Activated naive CD8-positive, alpha-beta T cell treated with anti-CD3 and anti-CD28 coated beads, Interleukin-2, amount 50 U/mL, for 16 hours (primary cell): ENCODE measurements around the gene GOSR1.
"Not testable (repeated sequence)": the region's sequence is repeated elsewhere in the genome, so short reads cannot be mapped to it uniquely, and the experiment has no call there.

ENCODE experiments used
- DNase-seq: peaks from one replicate; pipeline ENCODE4 v3.0.0-alpha.2; 2020; ENCODE audit warnings: low read depth, low spot score

The GOSR1 gene

DNA sequence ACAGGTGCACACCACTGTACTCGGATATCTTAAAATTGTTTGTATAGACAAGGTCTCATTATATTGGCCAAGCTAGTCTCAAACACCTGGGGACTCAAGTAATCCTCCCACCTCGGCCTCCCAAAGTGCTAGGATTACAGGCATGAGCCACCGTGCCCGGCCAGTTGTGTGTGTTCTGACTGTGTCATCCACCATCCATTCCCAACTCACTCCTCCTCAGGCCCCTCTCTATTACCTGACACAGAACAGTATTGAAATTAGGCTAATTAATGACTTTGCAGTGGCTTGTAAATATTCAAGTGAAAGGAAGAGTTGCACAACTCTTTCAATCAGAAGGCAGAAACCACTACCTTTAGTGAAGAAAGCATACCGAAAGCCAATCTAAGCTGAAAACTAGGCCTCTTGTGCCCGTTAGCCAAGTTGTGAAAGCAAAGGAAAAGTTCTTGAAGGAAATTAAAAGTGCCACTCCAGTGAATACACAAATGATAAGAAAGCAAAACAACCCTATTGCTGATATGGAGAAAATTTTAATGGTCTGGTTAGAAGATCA lies 28.7 kb downstream of the GOSR1 start:
- DNase-seq, result no peak

DNA sequence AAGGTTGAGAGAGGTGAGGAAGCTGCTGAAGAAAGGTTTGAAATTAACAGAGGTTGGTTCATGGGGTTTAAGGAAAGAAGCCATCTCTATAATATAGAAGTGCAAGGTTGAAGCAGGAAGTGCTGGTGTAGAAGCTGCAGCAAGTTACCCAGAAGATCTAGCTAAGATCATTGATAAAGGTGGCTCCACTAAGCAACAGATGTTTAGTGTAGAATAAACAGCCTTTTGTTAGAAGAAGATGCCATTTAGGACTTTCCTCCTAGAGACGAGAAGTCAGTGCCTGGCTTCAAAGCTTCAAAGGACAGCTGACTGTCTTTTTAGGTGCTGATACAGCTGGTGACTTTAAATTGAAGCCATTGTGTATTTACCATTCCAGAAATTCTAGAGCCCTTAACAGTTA lies 29.3 kb downstream of the GOSR1 start:
- no peak for DNase-seq

DNA sequence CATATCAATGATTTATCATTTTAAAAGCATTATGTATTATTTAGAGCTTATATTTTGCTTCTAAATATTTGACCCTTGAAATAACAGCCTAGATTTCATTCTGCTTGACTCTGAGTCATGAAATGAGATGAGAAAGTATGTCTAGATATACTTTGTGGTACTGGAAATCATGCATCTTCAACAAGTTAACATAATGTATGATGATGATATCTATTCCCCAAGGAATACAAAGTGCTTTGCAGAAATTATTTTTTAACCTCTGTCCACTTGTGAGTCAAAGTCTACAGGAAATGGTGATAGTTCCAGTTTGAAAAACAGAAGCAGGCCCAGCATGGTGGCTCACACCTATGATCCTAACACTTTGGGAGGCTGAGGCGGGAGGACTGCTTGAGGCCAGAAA lies 36.1 kb downstream of the GOSR1 start:
- no peak for DNase-seq

DNA sequence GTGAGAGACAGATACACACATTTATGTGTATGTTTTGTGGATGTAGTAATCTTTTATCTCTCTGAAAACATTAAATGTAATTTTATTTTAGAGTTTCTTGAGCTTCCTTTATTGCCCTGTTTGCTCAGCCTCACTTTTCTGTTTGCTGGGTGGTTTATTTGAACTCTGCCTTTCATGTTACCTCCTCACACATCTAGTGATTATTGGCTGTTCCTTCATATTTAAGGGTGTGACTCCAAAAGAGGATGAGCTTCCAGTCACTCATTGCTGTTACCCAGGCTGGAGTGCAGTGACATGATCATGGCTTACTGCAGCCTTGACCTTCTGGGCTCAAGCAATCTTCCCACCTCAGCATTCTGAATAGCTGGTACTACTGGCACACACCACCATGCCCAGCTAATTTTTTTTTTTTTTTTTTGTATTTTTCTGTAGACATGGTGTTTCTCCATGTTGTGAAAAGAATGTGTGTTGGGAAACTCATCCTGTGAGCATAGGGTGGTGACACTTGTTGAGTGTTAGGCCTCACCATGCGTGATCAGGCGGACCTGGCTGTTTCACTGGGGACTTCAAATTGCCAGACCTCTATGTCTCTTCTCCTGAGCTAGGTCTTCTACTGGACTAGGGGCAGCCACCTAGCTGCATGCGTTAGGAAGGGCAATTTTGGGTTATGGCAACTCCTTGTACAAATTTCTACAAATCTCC lies 37.8 kb downstream of the GOSR1 start:
- no peak for DNase-seq

DNA sequence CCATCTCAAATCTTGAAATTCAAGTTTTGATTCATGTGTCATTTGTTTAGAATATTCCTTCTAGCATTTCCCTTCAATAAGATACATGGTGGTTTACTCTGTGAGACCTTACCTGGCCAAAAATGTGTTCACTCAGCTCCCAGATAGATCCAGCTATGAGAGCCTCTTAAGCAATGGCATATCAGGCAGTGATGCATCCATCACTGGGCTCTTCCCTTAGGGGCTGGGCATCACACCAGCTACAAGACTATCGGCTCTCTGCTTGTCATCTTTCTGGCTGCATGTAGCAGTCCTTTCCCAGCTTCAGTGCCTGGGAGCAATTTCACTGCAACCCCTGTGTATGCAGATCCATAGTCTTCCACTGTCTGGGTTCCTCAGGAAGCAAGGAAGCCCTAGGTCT lies 40.6 kb downstream of the GOSR1 start:
- no peak for DNase-seq

GRCh38 chr17:30519166-30519565 lies 42.0 kb downstream of the GOSR1 start:
- no peak for DNase-seq

DNA sequence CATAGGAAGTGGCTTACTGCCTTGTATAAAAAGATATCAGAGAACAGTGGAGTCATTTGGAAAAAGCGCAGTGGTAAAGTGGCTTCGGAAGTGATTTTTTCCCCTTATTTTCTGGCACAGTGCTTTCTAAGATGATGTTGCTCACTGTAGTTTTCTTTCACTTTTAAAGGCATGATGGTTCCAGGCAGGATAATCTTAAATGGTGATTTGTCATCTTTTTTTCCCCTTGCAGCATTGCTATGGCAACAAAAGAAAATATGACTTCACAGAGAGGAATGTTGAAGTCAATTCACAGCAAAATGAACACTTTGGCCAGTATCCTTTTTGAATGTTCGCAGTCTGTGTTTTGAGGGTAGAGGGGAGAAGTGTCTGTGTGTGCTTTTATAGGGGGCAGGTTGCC lies 42.5 kb downstream of the GOSR1 start:
- no peak for DNase-seq

DNA sequence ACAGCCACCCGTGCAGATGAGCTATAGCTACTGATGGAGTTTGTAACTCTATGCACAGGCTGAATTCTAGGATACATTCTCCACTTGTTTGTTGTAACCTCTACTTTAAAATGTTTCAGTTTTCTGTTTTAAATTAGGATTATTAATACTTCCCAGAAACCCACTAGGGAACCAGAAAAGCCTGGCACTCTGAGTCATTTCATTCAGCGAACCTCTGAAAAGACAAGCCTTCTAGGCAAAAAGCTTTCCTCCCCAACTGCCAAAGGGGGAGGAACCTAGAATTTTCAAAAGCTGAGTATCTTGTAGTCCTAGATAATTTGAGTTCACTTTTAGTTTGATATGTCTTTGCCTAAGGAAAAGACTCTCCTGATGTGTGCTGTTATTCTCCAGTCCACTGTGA lies 43.2 kb downstream of the GOSR1 start:
- DNase-seq, result no peak

GRCh38 chr17:30520882-30521281 lies 43.7 kb downstream of the GOSR1 start:
- DNase-seq, result no peak

GRCh38 chr17:30521766-30522165 lies 44.6 kb downstream of the GOSR1 start:
- DNase-seq, result no peak

DNA sequence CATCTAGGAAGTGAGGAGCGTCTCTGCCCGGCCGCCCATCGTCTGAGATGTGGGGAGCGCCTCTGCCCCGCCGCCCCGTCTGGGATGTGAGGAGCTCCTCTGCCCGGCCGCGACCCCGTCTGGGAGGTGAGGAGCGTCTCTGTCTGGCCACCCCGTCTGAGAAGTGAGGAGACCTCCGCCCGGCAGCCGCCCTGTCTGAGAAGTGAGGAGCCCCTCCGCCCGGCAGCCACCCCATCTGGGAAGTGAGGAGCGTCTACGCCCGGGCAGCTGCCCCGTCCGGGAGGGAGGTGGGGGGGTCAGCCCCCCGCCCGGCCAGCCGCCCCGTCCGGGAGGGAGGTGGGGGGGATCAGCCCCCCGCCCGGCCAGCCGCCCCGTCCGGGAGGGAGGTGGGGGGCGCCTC lies 46.0 kb downstream of the GOSR1 start:
- not testable (repeated sequence) for DNase-seq

GRCh38 chr17:30524847-30525246 lies 47.6 kb downstream of the GOSR1 start:
- no peak for DNase-seq

DNA sequence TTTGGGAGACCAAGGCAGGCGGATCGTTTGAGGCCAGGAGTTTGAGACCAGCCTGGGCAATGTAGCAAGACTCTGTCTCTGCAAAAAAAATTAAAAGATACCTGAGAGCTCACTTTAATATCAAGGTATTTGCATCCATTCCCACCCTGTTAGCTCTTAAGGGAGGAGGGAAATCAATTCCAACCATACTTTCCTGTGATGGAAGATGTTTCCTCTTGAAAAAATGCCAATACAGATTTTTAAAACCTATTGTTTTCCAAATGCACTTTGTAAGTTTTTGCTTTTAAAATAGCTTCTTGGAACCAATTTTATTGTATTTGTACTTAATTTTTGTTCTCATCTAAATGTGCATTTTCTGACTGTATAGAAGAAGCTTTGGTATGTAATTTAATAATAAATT lies 49.2 kb downstream of the GOSR1 start:
- no peak for DNase-seq

DNA sequence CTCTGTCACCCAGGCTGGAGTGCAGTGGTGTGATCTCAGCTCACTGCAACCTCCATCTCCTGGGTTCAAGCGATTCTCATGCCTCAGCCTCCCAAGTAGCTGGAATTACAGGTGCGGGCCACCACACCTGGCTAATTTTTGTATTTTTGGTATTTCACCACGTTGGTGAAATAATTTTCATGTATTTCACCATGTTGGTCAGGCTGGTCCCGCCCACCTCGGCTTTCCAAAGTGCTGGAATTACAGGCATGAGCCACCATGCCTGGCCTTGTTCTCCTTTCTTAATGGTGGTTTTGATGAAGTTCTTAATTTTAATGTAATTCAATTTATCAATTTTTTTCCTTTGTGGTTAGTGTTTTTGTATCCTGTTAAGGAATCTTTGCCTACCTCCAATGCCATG lies 51.5 kb downstream of the GOSR1 start:
- not testable (repeated sequence) for DNase-seq

GRCh38 chr17:30530346-30531025 lies 53.3 kb downstream of the GOSR1 start:
- no peak for DNase-seq

DNA sequence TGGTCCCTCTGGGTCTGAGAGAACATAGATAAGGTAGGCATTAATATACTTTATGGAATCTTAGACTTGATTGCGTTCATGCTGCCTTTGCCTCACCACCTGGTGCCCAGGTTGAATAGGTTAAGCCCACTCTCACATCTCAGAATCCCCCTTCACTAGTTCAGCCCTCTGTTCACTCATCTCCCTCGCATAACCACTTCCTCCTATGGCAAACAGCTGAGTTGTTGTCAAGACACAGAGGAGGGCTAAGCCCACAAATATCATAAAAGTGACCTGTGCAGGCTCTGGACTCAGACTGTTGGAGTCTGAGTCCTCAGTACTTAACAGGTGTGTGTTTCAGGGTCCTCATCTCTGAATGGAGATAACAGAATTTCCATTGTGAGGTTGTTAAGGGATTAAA lies 55.7 kb downstream of the GOSR1 start:
- no peak for DNase-seq

GRCh38 chr17:30534298-30534697 lies 57.1 kb downstream of the GOSR1 start:
- DNase-seq, result no peak

DNA sequence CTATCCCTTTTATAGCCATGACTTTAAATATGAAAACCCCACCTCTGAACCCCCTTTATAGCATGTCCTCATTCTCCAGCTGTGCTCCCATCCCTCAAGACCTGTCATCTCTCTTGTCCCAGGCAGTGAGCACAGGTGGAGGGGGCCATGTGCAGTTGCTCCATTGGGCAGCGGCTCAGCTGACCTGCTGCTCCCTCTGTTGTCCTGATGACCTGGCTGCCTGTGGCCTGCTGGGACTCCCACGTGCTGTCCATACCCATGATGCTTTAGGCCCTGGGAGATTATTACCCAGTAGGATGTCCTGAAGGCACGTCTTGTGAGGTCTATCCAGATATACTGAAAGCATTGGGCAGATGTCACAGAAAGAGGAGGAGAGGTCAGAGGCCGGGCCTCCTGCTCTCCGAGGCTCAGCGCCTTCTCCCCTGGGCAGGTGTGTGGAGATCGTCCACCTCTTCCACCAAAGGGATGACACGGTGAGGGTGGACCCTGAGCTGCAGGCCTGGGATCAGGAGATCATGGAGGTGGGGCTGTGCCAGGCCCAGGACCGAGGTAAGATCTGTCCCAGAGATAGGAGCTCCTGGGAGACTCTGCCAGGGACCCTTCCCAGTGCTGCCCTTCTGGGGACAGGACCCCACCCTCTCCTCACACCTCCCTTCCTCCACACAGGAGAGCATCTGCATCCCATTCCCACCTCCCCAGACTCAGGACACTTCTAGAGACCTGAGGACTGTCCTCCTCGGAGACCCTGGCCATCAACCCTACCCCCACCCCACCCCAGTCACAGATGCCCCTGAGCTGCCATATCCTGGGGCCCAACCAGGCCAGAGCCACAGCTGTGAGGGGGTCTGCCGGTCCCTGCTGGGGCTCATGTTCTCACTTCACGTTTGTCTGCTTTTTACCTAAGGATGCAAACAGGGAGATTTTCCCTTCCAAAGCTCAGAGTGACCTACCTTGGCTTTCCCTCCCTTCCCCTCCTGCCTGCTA lies 58.0 kb downstream of the GOSR1 start:
- no peak for DNase-seq

- DNase-seq, result not testable (repeated sequence)
Measured at GRCh38 chr17:30536846-30537245, 59.6 kb downstream of the GOSR1 start.

GRCh38 chr17:30537667-30538066 lies 60.5 kb downstream of the GOSR1 start:
- not testable (repeated sequence) for DNase-seq

DNA sequence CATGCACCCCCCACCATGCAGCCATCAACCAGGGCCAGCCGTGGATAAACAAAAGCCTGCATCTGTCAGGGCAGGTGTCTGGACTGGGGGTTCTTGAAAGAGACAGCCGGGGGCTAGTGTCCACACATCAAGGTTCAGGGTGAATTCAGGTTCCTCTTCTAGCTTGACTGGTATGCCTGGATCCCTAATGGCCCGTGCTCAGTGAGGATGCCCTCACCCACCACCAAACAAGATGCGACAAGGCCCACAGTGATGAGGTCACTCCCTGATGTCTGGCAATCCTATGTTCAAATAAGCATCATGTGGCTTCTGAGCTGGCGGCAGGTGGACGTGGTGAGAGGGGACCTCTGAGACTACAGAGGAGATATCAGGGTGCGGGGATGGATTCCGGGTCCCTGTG lies 64.6 kb downstream of the GOSR1 start:
- no peak for DNase-seq

DNA sequence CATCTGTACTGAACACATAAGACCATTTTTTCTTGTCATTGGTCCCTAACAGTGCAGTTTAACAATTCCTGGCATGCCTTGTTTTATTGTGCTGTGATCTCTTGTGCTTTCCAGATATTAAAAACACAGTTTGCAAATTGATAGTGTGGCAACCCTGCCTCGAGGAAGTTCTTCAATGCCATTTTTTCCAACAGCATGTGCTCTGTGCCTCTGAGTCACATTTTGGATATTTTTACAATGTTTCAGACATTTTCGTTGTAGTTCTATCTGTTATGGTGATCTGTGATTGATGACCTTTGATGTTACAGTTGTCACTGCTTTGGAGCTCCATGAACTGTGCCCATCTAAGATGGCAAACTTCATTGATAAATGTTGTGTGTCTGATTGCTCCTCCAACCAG lies 66.2 kb downstream of the GOSR1 start:
- DNase-seq, result no peak
